Raji (cell line): ENCODE data around the gene AEBP2.

Experiments
- POLR2A ChIP-seq: IDR thresholded peaks from 2 replicates; pipeline ENCODE4 v1.6.1; 2011; ENCODE audit warnings: low read depth, low read length, control low read depth; ENCODE audit not compliant: insufficient read depth

Gene AEBP2

DNA sequence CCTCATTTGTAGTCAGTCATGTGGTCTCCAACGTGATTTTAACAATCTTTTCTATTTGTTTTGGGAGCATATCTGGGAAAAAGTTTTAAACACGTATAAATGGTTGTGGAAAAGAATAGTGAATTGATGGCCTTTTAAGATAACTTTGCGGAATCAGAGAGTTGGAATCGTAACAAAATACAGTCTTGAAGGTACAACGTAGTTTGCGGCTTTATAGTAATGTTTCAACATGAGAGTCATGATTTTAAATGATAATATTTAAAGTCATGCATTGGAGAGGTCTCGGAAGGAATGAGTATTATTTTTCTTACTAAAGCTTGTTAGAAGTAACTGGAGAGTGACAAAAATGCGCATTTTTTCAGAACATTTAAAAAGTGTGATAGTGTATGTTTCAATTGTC lies 1.6 kb downstream of the AEBP2 start:
- no peak for TF ChIP-seq POLR2A

DNA sequence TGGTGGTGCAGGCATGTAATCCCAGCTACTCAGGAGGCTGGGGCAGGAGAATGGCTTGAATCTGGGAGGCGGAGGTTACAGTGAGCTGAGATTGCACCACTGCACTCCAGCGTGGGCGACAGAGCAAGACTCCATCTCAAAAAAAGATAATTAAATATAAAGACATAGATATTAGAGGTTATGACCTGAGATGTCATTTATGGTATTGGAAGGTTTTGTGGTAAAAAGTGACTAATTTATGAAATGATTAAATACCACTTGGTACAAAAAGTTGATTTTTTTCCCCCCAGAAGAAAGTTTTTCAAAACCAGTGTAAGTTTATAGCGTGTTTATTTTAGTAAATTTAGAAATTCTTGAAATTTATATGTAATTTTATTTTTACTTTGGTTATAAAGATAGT lies 4.3 kb downstream of the AEBP2 start:
- no peak for TF ChIP-seq POLR2A

DNA sequence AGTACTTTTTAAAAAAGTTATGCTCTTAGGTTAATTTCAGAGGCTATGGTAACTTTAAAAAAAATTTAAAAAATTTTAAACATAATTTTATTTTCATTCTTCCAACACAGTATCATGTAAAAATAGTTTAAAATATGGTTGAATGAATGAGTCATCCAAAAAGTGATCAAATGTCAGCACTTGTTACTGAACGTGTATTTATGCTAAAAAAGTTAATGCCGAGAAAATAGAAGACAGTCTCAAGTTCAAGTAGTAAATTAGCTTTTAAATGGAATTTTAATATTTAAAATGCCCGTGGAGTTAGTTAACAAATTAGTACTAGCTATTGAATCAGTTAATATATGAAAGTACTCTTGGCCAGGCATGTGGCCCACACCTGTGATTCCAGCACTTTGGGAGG lies 4.8 kb downstream of the AEBP2 start:
- TF ChIP-seq POLR2A: no peak

GRCh38 chr12:19447386-19447785 lies 8.1 kb downstream of the AEBP2 start:
- no peak for TF ChIP-seq POLR2A

GRCh38 chr12:19449814-19450213 lies 10.5 kb downstream of the AEBP2 start:
- no peak for TF ChIP-seq POLR2A

- TF ChIP-seq POLR2A: no peak
Observed at GRCh38 chr12:19450362-19450761, 11.1 kb downstream of the AEBP2 start.

- no peak for TF ChIP-seq POLR2A
Observed at GRCh38 chr12:19451196-19451595, 11.9 kb downstream of the AEBP2 start.

DNA sequence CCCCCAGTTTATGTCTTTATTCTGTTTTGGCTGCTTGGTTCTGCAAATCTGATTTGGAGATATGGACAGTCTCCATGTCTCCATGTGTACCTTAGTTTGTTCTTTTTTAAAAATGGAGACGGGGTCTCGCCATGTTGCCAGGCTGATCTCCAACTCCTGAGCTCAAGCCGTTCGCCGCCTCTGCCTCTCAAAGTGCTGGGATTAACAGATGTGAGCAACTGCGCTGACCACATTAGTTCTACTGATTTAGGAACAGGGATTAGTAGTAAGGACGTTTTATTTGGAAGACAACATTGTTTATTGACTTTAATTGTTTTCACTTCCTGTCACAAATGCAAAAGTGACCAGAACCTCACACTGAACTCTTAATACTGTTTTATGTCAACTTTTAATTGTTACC lies 14.7 kb downstream of the AEBP2 start:
- no peak for TF ChIP-seq POLR2A

- no peak for TF ChIP-seq POLR2A
Observed at GRCh38 chr12:19454837-19455236, 15.5 kb downstream of the AEBP2 start.

- TF ChIP-seq POLR2A: no peak
Observed at GRCh38 chr12:19456176-19456575, 16.9 kb downstream of the AEBP2 start.

- TF ChIP-seq POLR2A: no peak
Observed at GRCh38 chr12:19457561-19457960, 18.3 kb downstream of the AEBP2 start.

GRCh38 chr12:19458733-19459132 lies 19.4 kb downstream of the AEBP2 start:
- no peak for TF ChIP-seq POLR2A

- no peak for TF ChIP-seq POLR2A
Observed at GRCh38 chr12:19461999-19462398, 22.7 kb downstream of the AEBP2 start.

DNA sequence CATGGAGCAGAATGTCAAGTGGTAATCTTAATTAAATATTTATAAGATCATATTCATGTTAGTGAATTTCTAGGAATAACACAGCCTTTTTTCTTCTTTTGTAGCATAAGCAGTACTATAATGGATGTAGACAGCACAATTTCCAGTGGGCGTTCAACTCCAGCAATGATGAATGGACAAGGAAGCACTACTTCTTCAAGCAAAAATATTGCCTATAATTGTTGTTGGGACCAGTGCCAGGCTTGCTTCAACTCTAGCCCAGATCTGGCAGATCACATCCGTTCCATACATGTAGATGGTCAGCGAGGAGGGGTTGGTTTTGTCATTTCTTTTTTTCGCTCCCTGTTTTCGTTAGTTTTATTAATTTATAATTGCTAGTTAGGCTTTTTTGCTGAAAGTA lies 23.1 kb downstream of the AEBP2 start:
- no peak for TF ChIP-seq POLR2A

GRCh38 chr12:19464192-19464580 lies 24.9 kb downstream of the AEBP2 start:
- TF ChIP-seq POLR2A: no peak

GRCh38 chr12:19465711-19466110 lies 26.4 kb downstream of the AEBP2 start:
- no peak for TF ChIP-seq POLR2A

GRCh38 chr12:19474147-19474546 lies 34.9 kb downstream of the AEBP2 start:
- TF ChIP-seq POLR2A: no peak

DNA sequence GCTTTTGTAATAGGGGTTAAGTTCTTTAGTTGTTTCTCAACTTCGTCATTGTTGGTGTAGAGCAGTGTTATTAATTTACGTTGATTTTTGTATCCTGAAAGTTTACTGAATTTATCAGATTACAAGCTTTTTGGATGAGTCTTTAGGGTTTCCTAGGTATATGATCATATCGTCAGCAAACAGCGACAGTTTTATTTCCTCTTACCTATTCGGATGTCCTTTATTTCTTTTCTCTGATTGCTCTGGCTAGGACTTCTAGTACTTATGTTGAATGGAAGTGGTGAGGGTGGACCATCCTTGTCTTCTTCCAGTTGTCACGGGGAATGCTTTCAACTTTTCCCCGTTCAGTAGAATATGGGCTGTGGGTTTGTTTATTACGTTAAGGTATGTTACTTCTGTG lies 37.8 kb downstream of the AEBP2 start:
- TF ChIP-seq POLR2A: no peak

DNA sequence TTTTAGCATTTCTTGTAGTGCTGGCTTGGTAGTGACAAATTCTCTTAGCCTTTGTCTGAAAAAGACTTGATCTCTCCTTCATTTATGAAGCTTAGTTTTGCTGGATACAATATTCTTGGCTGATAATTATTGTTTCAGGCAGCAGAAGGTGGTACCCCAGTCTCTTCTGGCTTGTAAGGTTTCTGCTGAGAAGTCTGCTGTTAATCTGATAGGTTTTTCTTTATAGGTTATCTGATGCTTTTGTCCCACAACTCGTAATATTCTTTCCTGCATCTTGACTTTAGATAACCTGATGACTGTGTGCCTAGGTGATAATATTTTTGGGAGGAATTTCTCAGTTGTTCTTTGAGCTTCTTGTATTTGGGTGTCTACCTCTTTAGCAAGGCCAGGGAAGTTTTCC lies 41.2 kb downstream of the AEBP2 start:
- no peak for TF ChIP-seq POLR2A

DNA sequence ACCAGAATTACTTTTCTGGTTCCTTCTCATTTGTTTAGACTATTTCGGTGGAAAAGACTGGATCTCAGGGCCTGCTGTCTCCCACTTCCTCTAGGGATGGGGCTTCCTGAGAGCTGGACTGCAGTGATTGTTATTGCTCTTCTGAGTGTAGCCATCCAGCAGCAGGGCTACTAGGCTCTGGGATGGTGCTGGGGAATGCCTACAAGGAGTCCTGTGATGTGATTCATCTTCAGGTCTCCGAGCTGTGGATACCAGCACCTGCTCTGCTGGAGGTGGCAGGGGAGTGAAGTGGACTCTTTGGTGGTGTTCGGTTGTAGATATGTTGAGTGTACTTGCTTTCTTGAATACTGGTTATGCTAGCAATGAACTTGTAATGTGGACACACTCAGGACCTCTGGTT lies 42.7 kb downstream of the AEBP2 start:
- TF ChIP-seq POLR2A: no peak
